ENCODE data around the gene CCDC7.
"Not testable (repeated sequence)": the region's sequence is repeated elsewhere in the genome, so short reads cannot be mapped to it uniquely, and the experiment has no call there.

The CCDC7 gene

GRCh38 chr10:32891261-32891660 is 445.3 kb downstream of the CCDC7 start:
- DNase-seq: no peak

- no peak for DNase-seq
These were observed 447.5 kb downstream of the CCDC7 start for GRCh38 chr10:32893434-32893833.

- no peak for DNase-seq
These were observed 448.1 kb downstream of the CCDC7 start for GRCh38 chr10:32893916-32894664.

GRCh38 chr10:32895200-32895968 is 449.4 kb downstream of the CCDC7 start:
- not testable (repeated sequence) for DNase-seq

- DNase-seq: no peak
These were observed 455.9 kb downstream of the CCDC7 start for GRCh38 chr10:32901815-32902214.

DNA sequence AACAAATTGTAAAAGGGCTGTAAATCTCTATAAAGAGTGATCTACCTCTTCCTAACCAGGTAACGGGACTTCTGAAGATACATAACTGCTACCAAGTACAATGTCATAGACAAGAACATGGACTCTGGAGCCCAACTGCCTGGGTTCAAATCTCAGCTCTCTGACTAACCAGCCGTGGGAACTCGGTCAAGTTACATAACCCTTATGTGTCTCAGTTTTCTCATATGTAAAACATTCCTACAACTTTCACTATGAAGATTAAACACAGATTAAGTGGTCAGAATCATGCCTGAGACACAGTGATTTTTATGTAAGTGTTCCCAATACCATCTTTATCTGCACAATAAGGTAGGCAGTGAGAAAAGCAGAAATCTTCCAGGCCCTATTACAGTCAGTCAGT is 459.5 kb downstream of the CCDC7 start:
- DNase-seq: no peak

DNA sequence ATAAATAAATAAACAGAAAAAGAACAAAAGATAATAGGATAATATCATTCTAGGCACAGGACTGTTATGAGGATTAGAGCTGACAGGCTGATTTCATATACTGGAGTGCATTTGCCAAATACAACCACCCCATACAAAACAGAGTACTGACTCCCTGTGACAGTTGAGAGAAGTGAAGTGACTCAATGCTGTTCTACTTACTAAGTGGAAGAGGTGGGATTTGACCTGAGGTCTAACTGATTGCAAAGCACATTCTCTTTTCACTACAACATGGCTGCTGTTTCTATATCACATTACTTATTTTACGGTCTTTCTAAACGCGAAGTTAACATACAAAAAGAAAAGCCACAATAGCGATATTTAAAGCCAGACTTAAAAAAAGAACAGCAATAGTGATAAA is 460.7 kb downstream of the CCDC7 start:
- no peak for DNase-seq

DNA sequence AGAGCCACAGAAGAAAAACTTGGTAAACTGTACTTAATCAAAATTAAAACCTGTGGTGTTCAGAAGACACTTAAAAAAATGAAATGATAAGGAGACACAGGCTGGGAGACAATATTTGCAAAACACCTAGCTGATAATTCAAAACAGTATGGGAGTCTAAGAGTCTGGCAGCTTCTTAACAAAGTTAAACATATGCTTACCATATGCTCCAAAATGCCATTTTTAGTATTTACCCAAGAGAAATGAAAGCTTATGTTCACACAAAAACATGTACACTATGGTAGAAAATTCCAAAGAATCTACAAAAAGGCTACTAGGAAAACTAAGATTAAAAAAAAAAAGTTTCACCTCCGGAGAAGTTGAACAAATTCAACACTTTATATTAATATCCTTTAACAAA is 463.5 kb downstream of the CCDC7 start:
- DNase-seq: no peak

GRCh38 chr10:32909970-32910369 is 464.0 kb downstream of the CCDC7 start:
- DNase-seq: not testable (repeated sequence)

DNA sequence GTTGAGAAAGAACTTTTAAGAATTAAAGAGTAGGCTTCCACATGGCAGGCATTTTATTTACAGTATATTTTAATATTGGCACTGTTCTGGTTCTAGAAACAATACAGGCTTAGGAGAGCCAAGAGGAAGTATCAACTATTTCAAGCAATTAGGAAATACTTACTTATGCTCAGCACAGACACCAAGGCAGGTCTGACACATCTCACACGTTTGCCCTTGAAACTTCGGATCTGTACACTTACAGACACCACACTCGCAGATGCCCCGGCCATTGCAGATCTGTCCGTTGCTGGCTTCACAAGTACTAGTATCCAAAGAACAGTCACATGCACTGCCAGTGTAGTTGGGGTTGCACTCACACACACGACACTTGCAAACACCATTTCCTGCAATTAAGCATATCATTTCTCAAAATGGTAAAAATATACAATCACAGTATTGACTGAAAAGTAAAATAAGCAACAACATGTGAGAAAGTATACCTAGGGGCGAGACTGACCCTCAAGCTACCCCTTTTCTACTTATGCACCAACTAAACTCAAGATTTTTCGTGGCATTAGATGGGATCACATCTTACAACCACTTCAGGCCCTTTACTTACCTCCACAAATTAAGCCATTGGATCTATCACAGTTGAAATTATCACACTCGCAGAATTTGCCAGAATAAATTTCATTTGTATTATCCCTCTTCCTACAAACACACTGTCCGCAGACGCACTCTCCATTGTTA is 465.5 kb downstream of the CCDC7 start:
- DNase-seq: no peak

DNA sequence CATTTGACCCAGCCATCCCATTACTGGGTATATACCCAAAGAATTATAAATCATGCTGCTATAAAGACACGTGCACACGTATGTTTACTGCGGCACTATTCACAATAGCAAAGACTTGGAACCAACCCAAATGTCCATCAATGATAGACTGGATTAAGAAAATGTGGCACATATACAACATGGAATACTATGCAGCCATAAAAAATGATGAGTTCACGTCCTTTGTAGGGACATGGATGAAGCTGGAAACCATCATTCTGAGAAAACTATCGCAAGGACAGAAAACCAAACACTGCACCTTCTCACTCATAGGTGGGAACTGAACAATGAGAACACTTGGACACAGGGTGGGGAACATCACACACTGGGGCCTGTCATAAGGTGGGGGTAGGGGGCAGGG is 471.9 kb downstream of the CCDC7 start:
- not testable (repeated sequence) for DNase-seq

- no peak for DNase-seq
These were observed 476.2 kb downstream of the CCDC7 start for GRCh38 chr10:32922170-32922569.

DNA sequence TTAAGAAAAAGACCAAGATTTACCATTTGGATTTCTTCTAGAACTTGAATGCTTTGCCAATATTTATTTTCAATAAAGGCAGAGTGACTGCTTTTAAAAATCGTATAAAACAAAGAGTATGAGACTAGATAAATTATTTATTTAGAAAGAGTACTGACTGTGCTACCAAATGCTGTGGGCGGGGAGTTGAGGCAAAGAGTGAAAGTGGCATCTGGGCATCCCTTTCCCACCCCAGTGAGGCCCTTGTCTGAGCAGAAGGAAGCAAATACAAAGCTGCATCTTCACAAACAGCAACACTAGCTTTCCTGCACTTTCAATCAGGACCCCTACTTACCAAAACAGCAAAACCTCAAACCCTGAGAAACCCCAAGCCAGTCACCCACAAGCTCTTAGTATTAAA is 477.2 kb downstream of the CCDC7 start:
- no peak for DNase-seq

- no peak for DNase-seq
These were observed 477.9 kb downstream of the CCDC7 start for GRCh38 chr10:32923849-32924248.
